Measurements from ENCODE around the gene ZNF746.

ZNF746 gene

GRCh38 chr7:149489391-149490024 lies 8.1 kb downstream of the ZNF746 start:
- no peak for DNase-seq

GRCh38 chr7:149479568-149479967 lies 18.0 kb downstream of the ZNF746 start:
- no peak for DNase-seq

- DNase-seq: no peak
Observed at GRCh38 chr7:149478754-149479153, 18.9 kb downstream of the ZNF746 start.

GRCh38 chr7:149477494-149478443 lies 19.8 kb downstream of the ZNF746 start:
- DNase-seq: no peak

GRCh38 chr7:149476791-149477190 lies 20.8 kb downstream of the ZNF746 start:
- no peak for DNase-seq

GRCh38 chr7:149475121-149476045 lies 22.2 kb downstream of the ZNF746 start:
- DNase-seq: no peak

GRCh38 chr7:149474309-149475120 lies 23.1 kb downstream of the ZNF746 start:
- DNase-seq: no peak

GRCh38 chr7:149473251-149473650 lies 24.4 kb downstream of the ZNF746 start:
- DNase-seq: no peak

- no peak for DNase-seq
Observed at GRCh38 chr7:149471289-149471953, 26.2 kb downstream of the ZNF746 start.

- no peak for DNase-seq
Observed at GRCh38 chr7:149469806-149470205, 27.8 kb downstream of the ZNF746 start.

- peak; percentile 61 for DNase-seq
Observed at GRCh38 chr7:149468208-149468607, 29.4 kb downstream of the ZNF746 start.

- DNase-seq: no peak
Observed at GRCh38 chr7:149467321-149467859, 30.2 kb downstream of the ZNF746 start.

- DNase-seq: no peak
Observed at GRCh38 chr7:149466364-149466763, 31.2 kb downstream of the ZNF746 start.

- no peak for DNase-seq
Observed at GRCh38 chr7:149463500-149464161, 34.0 kb downstream of the ZNF746 start.

GRCh38 chr7:149462101-149462520 lies 35.5 kb downstream of the ZNF746 start:
- no peak for DNase-seq

GRCh38 chr7:149460493-149461277 lies 36.9 kb downstream of the ZNF746 start, which contains the start of gene ZNF777:
Gene ZNF777 (minus strand): TSS chr7:149461062. CDS start chr7:149456022, 5,040 bp downstream.
- peak; percentile 80 for DNase-seq

GRCh38 chr7:149459540-149460452 lies 37.8 kb downstream of the ZNF746 start:
- DNase-seq: no peak

- DNase-seq: no peak
Observed at GRCh38 chr7:149459201-149459539, 38.4 kb downstream of the ZNF746 start.

- DNase-seq: no peak
Observed at GRCh38 chr7:149458235-149458634, 39.4 kb downstream of the ZNF746 start.

Data from MV-4-11 (cell line).